ENCODE measurements around the gene MED10.

Gene MED10

GRCh38 chr5:6348476-6349000 lies 29.8 kb downstream of the MED10 start:
- no peak for DNase-seq

- DNase-seq = no peak
Measured at GRCh38 chr5:6347673-6348072, 30.7 kb downstream of the MED10 start.

GRCh38 chr5:6347165-6347564 lies 31.2 kb downstream of the MED10 start:
- DNase-seq = no peak

DNA sequence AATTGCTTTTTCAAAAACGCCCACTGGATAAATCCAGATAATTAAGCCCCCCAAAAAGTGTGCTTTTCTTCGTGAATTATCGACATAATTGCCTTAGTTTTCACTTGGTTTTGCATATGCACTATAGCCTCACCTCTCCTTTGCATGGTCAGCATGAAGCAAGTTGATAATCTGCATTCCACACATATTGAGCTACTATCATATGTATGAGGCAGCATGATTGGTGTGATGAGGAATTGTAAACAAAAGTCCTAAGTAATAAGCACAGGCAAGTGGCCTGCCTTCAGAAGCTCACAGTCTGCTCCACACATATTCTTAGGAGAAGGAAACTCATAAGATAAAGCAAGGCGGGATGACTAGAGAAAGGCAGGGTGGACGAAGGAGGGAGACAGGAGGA lies 33.8 kb downstream of the MED10 start:
- DNase-seq = no peak

DNA sequence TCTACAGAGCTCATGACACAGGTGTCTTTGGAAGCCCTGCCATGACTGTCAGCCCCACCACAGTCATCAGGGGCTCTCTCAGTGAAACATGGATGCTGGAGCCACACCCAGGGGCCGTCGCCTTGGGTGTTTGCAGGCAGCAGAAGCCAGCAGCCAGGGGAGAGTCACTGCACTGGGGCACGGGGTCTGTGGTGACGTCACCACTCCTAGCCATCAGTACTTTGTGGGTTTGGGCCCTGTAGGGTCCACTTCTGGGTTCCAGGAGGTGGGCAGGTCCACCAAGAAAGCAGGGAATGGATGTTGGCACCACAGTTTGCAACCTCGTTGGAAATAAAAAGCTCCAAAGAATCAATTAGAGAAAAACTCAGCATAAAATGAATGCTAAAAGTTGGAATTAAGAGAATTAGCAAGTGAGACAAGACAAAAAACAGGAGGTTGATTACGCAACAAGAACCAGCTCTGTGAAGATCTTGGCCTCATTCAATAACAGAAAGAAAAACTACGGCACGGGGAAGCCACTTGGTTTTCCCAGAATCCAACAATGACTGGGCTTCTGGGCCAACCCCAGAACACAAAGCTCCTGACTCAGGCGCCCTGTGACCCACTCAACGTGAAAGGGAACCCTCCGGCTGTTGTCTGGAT lies 34.3 kb downstream of the MED10 start:
- no peak for DNase-seq

GRCh38 chr5:6342689-6343315 lies 35.5 kb downstream of the MED10 start:
- DNase-seq = no peak

DNA sequence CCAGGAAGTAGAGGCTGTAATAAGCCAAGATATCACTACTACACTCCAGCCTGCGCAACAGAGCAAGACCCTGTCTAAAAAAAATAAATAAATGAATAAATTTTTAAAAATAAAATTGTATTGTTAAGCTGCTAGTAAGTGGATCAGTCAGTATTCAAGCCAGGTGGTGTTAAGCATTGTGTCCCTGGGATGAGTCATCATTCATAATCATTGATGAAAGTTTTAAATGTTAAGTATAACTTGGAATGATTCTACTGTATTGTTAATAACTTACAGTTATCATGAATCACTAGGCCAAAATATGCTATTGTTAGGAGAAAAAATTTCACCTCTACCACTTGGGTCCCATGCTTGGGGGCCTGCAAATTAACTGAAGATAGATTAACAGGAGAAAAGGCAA lies 38.2 kb downstream of the MED10 start:
- DNase-seq = no peak

- DNase-seq = no peak
Measured at GRCh38 chr5:6338871-6339270, 39.5 kb downstream of the MED10 start.

DNA sequence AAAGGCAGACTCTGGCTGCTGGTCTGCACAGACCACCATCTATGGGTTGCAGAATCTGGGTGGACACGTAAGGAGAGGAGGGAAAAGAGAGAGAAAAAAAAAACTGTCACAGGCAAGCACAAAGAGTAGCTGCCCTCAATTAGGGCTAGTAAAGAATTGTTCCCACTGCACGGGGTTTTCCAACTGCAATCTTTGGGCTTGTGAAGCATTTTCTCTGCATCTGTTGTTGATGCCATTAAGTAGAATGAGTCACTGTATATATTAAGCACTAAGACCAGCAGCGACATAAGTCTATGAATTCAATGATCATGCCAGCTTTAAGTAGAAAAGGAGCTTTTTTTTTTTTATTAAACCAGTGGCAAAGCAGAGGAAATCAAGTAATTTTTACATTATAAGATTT lies 40.2 kb downstream of the MED10 start:
- DNase-seq = no peak

- DNase-seq = no peak
Measured at GRCh38 chr5:6333182-6333905, 45.0 kb downstream of the MED10 start.

GRCh38 chr5:6328173-6328572 lies 50.2 kb downstream of the MED10 start:
- no peak for DNase-seq

- no peak for DNase-seq
Measured at GRCh38 chr5:6326776-6327175, 51.6 kb downstream of the MED10 start.

- DNase-seq = no peak
Measured at GRCh38 chr5:6322163-6322713, 56.1 kb downstream of the MED10 start.
